ENCODE measurements around the gene ZSCAN18. TPM values are rescaled to one million over a fixed set of nuclear protein-coding genes. Genes with fewer than 3 reads are reported as not detected.

The ZSCAN18 gene
- total RNA-seq, 1 experiment from 2014 or later: 45.8 TPM

- Mint-ChIP-seq H3K4me3 (ENCODE audit: low read depth, unreplicated experiment) (no peak overlapping the region), H3K27me3 (ENCODE audit: unreplicated experiment) (no peaks in the 10 kb centered on the region), H3K36me3 (ENCODE audit: insufficient read depth, unreplicated experiment) (peaks cover 7% of the 10 kb centered on the region), H3K27ac (ENCODE audit: unreplicated experiment) (no peak overlapping the region), H3K4me1 (ENCODE audit: low read depth, unreplicated experiment) (no peaks in the 10 kb centered on the region), H3K9me3 (ENCODE audit: low read depth, unreplicated experiment) (peaks cover 10% of the 10 kb centered on the region)
- TF ChIP-seq CTCF (IDR thresholded peaks at IDR 0.05; ENCODE audit: unreplicated experiment): no peak
- no TSS peak for BruUV-seq (replicated peaks)
- no peak for DNase-seq
- intact Hi-C loops (cut with micrococcal nuclease; ENCODE audit: unreplicated experiment): no loop called here
- CTCF ChIA-PET: no interaction called here
Observed at GRCh38 chr19:58054901-58055874, 42.8 kb downstream of the ZSCAN18 start.

- H3K27ac Mint-ChIP-seq (ENCODE audit: unreplicated experiment): no peak overlapping the region
- peaks cover 12% of the 10 kb centered on the region for H3K9me3 Mint-ChIP-seq (ENCODE audit: low read depth, unreplicated experiment)
- H3K4me1 Mint-ChIP-seq (ENCODE audit: low read depth, unreplicated experiment): no peaks in the 10 kb centered on the region
Observed at GRCh38 chr19:58053480-58054156, 44.4 kb downstream of the ZSCAN18 start.

GRCh38 chr19:58052256-58052655 lies 45.8 kb downstream of the ZSCAN18 start:
- Mint-ChIP-seq H3K27me3 (ENCODE audit: unreplicated experiment) (no peaks in the 10 kb centered on the region), H3K9me3 (ENCODE audit: low read depth, unreplicated experiment) (peaks cover 12% of the 10 kb centered on the region), H3K4me1 (ENCODE audit: low read depth, unreplicated experiment) (no peaks in the 10 kb centered on the region), H3K36me3 (ENCODE audit: insufficient read depth, unreplicated experiment) (peaks cover 4% of the 10 kb centered on the region), H3K27ac (ENCODE audit: unreplicated experiment) (no peak overlapping the region), H3K4me3 (ENCODE audit: low read depth, unreplicated experiment) (no peak overlapping the region)
- intact Hi-C loops (cut with micrococcal nuclease; ENCODE audit: unreplicated experiment): no loop called here
- DNase-seq: no peak
- BruUV-seq (replicated peaks): no TSS peak
- TF ChIP-seq CTCF (IDR thresholded peaks at IDR 0.05; ENCODE audit: unreplicated experiment): no peak
- CTCF ChIA-PET: no interaction called here

More at GRCh38 chr19:58053480-58054156, 44.4 kb downstream of the ZSCAN18 start:
- no peak for DNase-seq
- intact Hi-C loops (cut with micrococcal nuclease; ENCODE audit: unreplicated experiment): no loop called here
- CTCF ChIA-PET: interaction anchor here (0.6 to 0.7 kb wide), 3 partner anchors 318 to 913 kb away, joined by 3 to 5 read pairs (median 3); no protein-coding TSS in a partner anchor
- no TSS peak for BruUV-seq (replicated peaks)
- H3K27me3 Mint-ChIP-seq (ENCODE audit: unreplicated experiment): no peaks in the 10 kb centered on the region
- peaks cover 4% of the 10 kb centered on the region for H3K36me3 Mint-ChIP-seq (ENCODE audit: insufficient read depth, unreplicated experiment)
- no peak for TF ChIP-seq CTCF (IDR thresholded peaks at IDR 0.05; ENCODE audit: unreplicated experiment)
- H3K4me3 Mint-ChIP-seq (ENCODE audit: low read depth, unreplicated experiment): no peak overlapping the region

GRCh38 chr19:58047672-58048071 lies 50.4 kb downstream of the ZSCAN18 start:
- no peak for TF ChIP-seq CTCF (IDR thresholded peaks at IDR 0.05; ENCODE audit: unreplicated experiment)
- Mint-ChIP-seq H3K9me3 (ENCODE audit: low read depth, unreplicated experiment) (peaks cover 16% of the 10 kb centered on the region), H3K27me3 (ENCODE audit: unreplicated experiment) (no peaks in the 10 kb centered on the region), H3K27ac (ENCODE audit: unreplicated experiment) (no peak overlapping the region), H3K4me3 (ENCODE audit: low read depth, unreplicated experiment) (no peak overlapping the region), H3K36me3 (ENCODE audit: insufficient read depth, unreplicated experiment) (no peaks in the 10 kb centered on the region), H3K4me1 (ENCODE audit: low read depth, unreplicated experiment) (no peaks in the 10 kb centered on the region)
- DNase-seq: no peak
- CTCF ChIA-PET: no interaction called here
- intact Hi-C loops (cut with micrococcal nuclease; ENCODE audit: unreplicated experiment): no loop called here
- no TSS peak for BruUV-seq (replicated peaks)
